Peyer's patch (tissue), 4 donors: ENCODE data around the gene DDR2. TPM values are rescaled to one million over a fixed set of nuclear protein-coding genes. Genes with fewer than 3 reads are reported as not detected.
"Not testable (repeated sequence)": the region's sequence is repeated elsewhere in the genome, so short reads cannot be mapped to it uniquely, and the experiment has no call there.

Source experiments
- DNase-seq, 3 donors: peaks; one replicate each; pipeline ENCODE4 v3.0.0-alpha.2; 2017 to 2019
- H3K27ac ChIP-seq, 4 donors: fragments of 200-600 bp; sonication (generic); one replicate each; pipeline ENCODE4 v1.5.1; 2016 to 2019
- H3K27me3 ChIP-seq, 2 donors: fragments of 200-600 bp; sonication (generic); one replicate each; pipeline ENCODE4 v1.5.1; 2019
- H3K36me3 ChIP-seq, 3 donors: fragments of 200-600 bp; sonication (generic); one replicate each; pipeline ENCODE4 v1.5.1; 2016 to 2019
- H3K4me1 ChIP-seq, 4 donors: fragments of 200-600 bp; sonication (generic); one replicate each; pipeline ENCODE4 v1.5.1; 2016 to 2019
- H3K4me3 ChIP-seq, 4 donors: fragments of 200-600 bp; sonication (generic); 1 replicate in 3 of 4; 2 replicates in 1 of 4; pipeline ENCODE4 v1.5.1; 2016 to 2019; ENCODE audit warnings: mild to moderate bottlenecking in 1 of 4
- H3K9me3 ChIP-seq, 4 donors: fragments of 200-600 bp; sonication (generic); one replicate each; pipeline ENCODE4 v1.5.1; 2016 to 2019; ENCODE audit warnings: mild to moderate bottlenecking in 1 of 4
- POLR2A ChIP-seq, 2 donors: fragments of 450-650 bp; IDR thresholded peaks; one replicate each; pipeline ENCODE4 v1.5.1; 2017; ENCODE audit warnings: antibody characterized with exemption in 2 of 2, mild to moderate bottlenecking in 2 of 2, moderate library complexity in 2 of 2
- total RNA-seq, 4 donors: library from RNA; depleted of rRNA; stranded (reverse); fragments of >200 nt; gene quantifications; one replicate each; pipeline ENCODE4 v1.1.0, GENCODE V29; 2016
- TF ChIP-seq, protein P1 (sequence below), 6 experiments: fragments of 450-650 bp in 4 of 6; fragments of 200-600 bp in 2 of 6; sonication (generic) in 1 of 6; IDR thresholded peaks; one replicate each; pipeline ENCODE4 v1.5.1; 2017 to 2019; ENCODE audit warnings: antibody characterized with exemption in 6 of 6, mild to moderate bottlenecking in 3 of 6, moderate library complexity in 1 of 6

The DDR2 gene
- total RNA-seq, 4 donors from 2014 or later: 14.9 to 112 (median 37.2) TPM

DNA sequence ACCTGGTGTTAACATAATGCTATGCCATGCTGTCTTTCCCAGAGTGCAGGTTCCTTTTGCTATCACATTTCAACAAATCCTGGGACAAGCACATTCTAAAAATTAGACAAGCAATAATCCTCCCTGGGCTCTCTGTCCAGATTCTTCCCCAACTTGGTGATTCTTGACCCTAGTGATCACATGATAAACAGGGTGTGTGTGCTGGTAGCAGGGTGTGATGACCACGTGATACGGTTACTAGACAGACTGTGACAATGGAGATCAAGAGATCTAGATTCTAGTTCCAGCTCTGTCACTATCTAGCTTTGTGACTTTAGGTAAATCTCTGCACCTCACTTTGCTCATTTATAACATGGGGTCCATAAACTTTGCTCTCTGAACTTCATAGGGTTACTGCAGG lies 96.3 kb downstream of the DDR2 start:
- Histone ChIP-seq H3K4me3 (no peak overlapping the region), H3K27ac (peak overlapping the region in 2 of 4 donors; percentile 27 to 40), H3K9me3 (no peaks in the 10 kb centered on the region), H3K4me1 (peaks cover 0 to 13% (median 0%) of the 10 kb centered on the region in 4 donors), H3K36me3 (no peaks in the 10 kb centered on the region), H3K27me3 (no peaks in the 10 kb centered on the region)
- TF ChIP-seq, protein P1, sequence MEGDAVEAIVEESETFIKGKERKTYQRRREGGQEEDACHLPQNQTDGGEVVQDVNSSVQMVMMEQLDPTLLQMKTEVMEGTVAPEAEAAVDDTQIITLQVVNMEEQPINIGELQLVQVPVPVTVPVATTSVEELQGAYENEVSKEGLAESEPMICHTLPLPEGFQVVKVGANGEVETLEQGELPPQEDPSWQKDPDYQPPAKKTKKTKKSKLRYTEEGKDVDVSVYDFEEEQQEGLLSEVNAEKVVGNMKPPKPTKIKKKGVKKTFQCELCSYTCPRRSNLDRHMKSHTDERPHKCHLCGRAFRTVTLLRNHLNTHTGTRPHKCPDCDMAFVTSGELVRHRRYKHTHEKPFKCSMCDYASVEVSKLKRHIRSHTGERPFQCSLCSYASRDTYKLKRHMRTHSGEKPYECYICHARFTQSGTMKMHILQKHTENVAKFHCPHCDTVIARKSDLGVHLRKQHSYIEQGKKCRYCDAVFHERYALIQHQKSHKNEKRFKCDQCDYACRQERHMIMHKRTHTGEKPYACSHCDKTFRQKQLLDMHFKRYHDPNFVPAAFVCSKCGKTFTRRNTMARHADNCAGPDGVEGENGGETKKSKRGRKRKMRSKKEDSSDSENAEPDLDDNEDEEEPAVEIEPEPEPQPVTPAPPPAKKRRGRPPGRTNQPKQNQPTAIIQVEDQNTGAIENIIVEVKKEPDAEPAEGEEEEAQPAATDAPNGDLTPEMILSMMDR (IDR thresholded peaks at IDR 0.05): no peak
- TF ChIP-seq POLR2A (IDR thresholded peaks at IDR 0.05): no peak
- DNase-seq: no peak

DNA sequence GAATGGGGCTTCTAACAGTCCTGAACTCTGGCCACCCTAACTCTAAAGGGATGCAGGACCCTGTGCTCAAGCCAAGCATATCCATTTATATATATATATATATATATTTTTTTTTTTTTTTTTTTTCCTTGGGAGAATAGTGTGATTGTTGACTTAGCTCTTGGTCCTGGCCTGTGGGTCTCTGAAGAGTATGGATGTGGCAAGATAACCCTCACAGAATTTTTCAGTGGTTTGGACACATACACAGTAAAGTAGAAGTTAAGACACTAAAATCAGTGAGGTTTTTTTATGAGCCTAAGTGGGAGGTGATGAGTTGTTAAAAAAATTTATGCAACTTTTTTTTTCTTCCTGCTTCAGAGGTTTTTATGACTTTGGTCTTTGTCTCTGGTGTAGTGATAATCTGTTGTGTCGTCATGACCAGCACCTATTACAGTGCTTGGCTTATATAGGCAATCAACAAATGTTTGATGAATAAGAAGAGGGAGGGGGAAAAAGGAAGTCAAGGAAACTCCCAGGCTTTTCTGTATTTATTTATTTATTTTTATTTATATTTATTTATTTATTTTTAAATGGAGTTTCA lies 97.0 kb downstream of the DDR2 start:
- not testable (repeated sequence) for H3K27me3 ChIP-seq, DNase-seq, H3K9me3 ChIP-seq, H3K36me3 ChIP-seq, H3K4me3 ChIP-seq
- peak overlapping the region in 1 of 4 donors; percentile 27 for H3K27ac ChIP-seq
- H3K4me1 ChIP-seq: peaks cover 0 to 13% (median 0%) of the 10 kb centered on the region in 4 donors

DNA sequence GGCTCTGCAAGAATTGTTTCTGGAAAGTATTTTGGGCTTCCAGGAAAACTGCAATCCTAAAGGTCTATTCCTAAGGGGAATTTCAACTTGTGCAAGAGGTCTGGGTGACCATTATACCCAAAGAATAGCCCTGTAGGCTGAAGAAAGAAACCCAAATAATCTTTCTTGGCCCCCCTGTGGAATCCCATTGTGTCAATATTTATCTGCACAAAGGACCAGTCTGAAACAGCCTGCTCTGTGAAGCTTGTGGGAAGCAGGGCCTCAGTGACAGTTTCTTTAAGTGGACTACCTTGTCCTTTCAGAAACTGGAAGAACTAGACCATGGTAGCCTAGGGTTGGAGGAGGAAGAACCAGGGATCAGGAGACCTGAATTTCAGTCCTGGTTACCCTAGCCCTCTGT lies 99.8 kb downstream of the DDR2 start:
- TF ChIP-seq POLR2A (IDR thresholded peaks at IDR 0.05): no peak
- TF ChIP-seq, protein P1 (IDR thresholded peaks at IDR 0.05): no peak
- H3K27me3 ChIP-seq: no peaks in the 10 kb centered on the region
- H3K36me3 ChIP-seq: no peaks in the 10 kb centered on the region
- DNase-seq: no peak
- H3K27ac ChIP-seq: peak overlapping the region in 3 of 4 donors; percentile 26 to 58 (median 35)
- H3K9me3 ChIP-seq: no peaks in the 10 kb centered on the region
- H3K4me3 ChIP-seq: no peak overlapping the region
- peaks cover 0 to 22% (median 0%) of the 10 kb centered on the region in 4 donors for H3K4me1 ChIP-seq

DNA sequence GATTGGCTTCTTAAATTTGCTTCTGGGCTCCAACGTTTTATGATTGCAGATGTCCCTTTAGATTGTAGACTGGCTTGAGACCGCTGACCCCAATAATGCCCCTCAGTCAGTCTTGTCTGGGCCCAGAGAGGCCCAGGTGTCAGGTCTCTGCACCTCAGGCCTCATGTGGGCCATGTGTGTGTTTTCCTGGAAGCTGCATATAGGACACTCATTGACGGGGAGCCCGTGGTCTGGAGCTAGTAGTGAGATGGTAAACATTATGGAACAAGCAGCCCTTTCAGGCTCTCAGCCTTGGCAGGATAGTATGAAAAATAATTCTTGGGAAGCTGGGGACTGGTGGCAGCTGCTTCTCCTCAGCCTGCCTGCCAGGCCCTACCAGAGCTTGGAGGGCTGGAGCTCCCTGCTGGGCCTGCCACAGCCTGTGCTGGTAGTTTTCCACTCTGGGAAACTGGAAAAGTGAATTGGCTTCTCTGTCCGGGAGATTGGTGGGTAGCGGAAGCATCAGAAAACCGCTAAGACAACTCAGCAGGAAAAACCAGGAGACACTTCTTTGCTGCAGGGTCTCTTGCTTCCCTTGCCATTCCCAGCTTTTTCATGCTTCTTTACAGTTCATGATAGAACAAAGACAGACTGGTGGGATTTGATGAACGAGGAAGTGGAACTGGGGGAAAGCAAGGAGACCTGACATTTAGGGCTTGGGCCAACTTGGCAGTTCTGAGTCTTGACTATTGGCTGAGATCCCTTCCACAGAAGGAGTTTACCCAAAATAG lies 100.5 kb downstream of the DDR2 start:
- H3K27me3 ChIP-seq: no peaks in the 10 kb centered on the region
- no peak for DNase-seq
- no peak for TF ChIP-seq POLR2A (IDR thresholded peaks at IDR 0.05)
- TF ChIP-seq, protein P1 (IDR thresholded peaks at IDR 0.05): no peak
- H3K9me3 ChIP-seq: no peaks in the 10 kb centered on the region
- peaks cover 0 to 22% (median 0%) of the 10 kb centered on the region in 4 donors for H3K4me1 ChIP-seq
- H3K4me3 ChIP-seq: no peak overlapping the region
- H3K27ac ChIP-seq: peak overlapping the region in 3 of 4 donors; percentile 13 to 58 (median 26)
- H3K36me3 ChIP-seq: no peaks in the 10 kb centered on the region

DNA sequence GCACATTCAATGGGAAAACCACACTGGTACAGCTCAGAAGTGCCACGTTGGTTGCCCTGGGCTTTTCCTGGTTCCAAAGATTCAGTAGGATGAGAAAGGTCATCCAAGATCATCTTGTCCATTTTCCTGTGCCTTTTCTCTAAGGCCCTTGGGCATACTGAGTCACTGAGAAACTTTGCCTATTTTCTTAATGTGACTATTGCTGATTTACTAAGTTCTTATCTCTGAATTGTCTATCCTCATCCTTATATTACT lies 101.0 kb downstream of the DDR2 start:
- Histone ChIP-seq H3K4me3 (no peak overlapping the region), H3K9me3 (no peaks in the 10 kb centered on the region), H3K27me3 (no peaks in the 10 kb centered on the region), H3K4me1 (peaks cover 0 to 22% (median 0%) of the 10 kb centered on the region in 4 donors), H3K27ac (peak overlapping the region in 3 of 4 donors; percentile 13 to 58 (median 26)), H3K36me3 (no peaks in the 10 kb centered on the region)
- no peak for DNase-seq
- no peak for TF ChIP-seq POLR2A (IDR thresholded peaks at IDR 0.05)
- TF ChIP-seq, protein P1 (IDR thresholded peaks at IDR 0.05): no peak

DNA sequence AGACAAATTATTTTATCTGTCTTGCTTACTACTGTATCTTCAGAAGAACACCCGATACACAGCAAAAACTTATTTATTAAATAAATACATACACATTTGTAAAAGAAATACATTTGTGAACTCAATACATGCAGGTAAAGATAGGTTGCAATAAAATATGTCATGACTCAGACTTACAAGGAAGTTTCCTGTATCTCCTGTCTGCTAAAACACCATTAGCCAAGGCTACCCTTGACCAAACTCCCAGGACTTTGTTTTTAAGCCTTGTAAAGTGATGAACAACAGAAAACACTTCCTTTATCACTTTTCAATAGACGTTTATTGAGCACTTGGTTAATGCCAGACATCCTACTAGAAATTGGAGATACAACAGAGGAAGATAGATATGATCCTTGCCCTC lies 101.8 kb downstream of the DDR2 start:
- TF ChIP-seq, protein P1 (IDR thresholded peaks at IDR 0.05): no peak
- no peak for TF ChIP-seq POLR2A (IDR thresholded peaks at IDR 0.05)
- no peak overlapping the region for H3K4me3 ChIP-seq
- H3K27me3 ChIP-seq: no peaks in the 10 kb centered on the region
- H3K4me1 ChIP-seq: peaks cover 0 to 22% (median 0%) of the 10 kb centered on the region in 4 donors
- DNase-seq: no peak
- H3K36me3 ChIP-seq: no peaks in the 10 kb centered on the region
- no peaks in the 10 kb centered on the region for H3K9me3 ChIP-seq
- no peak overlapping the region for H3K27ac ChIP-seq
